GM21526 (cell line): ENCODE measurements around the gene AFAP1L2.

Experiments used
- ATAC-seq: cut with Tn5 transposase; IDR thresholded peaks from one replicate; pipeline ENCODE4 v1.9.1; 2021; ENCODE audit warnings: moderate library complexity; ENCODE audit not compliant: unreplicated experiment, low FRiP score

The AFAP1L2 gene

DNA sequence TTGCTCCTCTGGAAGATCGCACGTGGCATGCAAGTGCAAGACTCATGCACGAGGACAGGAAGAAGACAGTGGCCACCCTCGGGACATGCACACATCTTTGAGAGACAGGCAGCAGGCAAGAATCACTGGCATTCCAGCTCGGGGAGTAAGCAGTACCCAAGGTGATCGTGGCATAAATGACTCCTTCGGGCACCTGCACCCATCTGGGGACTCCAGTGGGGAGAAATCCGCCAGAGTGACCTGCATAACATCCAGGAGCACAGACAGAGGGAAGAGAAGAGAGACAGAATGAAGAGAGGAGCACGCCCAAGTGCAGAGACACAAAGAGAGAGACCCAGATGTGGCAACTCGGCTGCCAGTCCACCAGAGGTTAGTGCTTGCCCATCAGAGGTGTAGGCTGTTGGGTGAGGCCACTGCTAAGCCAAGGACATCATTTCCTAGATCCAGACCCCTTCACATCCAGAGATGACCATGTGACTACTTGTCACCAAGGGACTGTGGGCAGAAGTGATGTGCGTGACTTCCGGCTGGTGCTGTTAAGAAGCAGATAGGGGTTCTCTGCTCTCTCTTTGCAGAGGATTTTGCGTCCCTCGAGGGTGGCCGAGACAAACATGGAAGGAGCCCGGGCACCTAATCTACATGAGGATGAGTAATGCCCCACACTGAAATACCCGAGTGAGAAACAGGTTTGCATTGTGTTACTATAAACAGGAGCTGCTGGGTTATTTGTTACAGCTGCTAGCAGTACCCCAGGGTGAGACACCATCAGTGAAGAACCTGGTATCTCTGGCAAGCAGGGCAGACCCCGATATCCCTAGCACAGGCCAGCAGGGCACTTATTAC lies 84.7 kb downstream of the AFAP1L2 start:
- no peak for ATAC-seq

DNA sequence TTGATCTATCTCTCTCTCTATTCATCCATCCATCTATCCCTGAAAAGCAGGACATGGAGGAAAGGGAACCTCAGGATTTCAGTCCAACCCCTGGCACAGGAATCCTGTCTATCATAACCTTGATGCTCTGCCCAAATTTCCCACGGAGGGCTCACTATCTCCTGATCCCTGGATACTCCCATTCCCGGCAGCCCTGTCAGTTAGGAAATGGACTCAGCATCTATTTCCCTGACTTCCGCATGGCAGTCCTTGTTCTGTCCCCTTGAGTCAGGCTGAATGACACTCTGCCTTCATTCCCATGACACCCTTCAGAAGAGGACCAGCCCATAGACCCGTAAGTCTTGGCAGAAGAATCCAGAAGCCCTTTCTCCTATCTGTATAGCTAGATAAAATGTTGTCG lies 87.6 kb downstream of the AFAP1L2 start:
- no peak for ATAC-seq

DNA sequence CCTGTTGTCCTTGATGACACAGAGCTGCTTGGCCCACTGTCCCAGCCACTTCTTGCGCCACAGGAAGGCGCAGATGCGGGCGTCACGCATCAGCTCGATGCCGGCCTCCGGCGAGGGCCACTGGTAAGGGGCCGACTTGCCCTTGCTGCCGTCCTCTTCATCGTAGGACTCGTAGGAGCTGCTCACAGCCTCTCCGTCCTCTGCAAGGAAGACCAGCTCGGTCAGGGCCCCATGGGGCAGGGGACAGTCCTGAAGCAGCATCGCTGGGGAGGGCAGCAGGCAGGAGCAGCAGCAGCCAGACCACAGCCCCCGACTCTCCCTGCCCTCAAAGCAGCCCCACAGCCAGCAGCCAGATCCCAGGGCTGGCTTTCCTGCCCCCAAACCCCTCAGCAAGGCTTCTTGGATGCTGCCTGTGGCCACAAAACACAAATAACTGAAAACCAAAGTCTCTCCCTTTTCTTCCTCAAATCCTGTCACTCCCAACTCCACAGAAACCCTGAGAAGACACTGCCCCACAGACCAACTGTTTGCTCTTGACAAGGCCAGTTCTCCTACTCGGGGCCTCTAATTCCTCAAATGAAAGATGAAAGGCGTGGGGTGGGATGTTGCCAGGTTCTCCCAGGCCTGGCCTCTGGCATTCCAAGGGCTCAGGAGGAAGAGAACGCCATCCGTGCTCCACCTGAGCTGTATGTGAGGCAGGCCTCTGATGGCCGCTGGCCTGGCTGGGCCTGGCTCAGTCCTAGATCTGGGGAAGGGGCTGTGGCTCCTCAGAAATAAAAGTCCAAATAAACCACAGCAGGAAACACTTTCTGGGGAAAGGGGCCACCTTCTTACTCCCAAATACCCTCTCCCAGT lies 88.5 kb downstream of the AFAP1L2 start:
- no peak for ATAC-seq

DNA sequence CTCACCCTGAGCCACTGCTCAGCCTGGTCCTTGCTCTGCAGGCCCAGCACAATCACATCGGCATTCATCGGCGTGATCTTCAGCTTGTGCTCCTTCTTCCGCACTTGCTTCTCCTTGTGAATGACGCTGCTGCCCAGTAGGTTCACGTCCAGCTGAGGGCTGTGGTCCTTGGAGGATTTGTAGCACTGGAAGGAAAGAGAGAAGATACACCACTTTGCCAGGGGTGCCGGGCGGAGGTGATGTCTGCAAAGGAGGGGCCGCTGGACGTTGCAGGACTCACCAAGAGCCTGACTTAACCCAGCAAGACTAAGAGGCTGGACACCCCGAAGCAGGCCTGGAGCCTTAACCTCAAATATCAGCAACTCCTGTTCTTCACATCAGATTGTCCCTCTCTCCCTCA lies 90.4 kb downstream of the AFAP1L2 start:
- ATAC-seq: no peak

DNA sequence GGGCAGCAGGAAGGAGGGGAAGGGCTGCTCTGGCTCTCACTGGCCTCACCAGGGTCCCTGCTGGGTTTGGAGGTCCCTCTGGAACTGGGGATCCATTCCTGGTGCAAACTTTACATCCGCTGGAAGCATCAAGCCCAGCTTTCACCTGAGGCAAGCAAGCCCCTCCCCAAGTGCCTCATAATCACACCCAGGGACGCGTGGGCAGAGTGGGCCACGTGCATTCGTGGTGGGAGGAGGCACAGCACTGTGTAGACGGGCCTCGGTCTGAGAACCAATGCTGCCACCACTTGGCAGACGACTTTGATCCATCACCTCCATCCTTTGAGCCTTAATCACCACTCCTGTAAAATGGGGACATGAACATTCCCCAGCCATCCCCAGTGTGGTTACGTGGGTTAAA lies 91.2 kb downstream of the AFAP1L2 start:
- ATAC-seq: no peak

DNA sequence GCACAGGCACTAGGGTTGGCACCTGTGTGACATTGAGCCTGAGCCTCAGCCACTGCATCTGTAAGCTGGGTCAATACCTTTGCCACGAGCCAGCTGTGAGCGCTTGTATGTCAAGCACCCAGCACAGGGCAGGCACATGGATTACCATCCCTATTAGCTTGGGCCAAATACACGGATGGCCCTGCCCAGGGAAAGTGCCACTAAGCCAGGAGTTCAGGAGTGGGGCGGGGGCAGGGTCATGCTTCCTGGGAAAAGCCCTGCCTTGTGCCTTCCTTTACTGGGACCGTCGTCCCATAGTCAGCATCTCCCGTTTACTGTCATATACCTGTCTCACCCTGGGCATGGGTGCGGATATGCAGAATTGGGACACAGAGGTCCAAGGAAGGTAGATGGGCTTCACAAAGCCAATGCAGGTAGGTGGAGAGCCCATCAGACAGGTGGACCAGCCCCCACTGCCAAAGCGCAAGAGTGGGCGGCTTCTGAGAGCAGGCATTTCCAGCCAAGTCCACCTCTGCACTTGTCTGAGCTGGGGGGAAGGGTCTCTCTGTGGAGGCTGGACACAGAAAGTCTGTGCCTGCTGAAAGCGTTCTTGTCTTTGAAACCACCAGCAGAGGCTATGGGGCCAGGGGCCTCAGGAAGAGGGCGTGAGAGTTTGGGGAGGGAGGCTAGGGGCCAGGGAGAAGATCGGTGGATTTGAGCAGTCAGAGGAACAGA lies 92.6 kb downstream of the AFAP1L2 start:
- no peak for ATAC-seq

DNA sequence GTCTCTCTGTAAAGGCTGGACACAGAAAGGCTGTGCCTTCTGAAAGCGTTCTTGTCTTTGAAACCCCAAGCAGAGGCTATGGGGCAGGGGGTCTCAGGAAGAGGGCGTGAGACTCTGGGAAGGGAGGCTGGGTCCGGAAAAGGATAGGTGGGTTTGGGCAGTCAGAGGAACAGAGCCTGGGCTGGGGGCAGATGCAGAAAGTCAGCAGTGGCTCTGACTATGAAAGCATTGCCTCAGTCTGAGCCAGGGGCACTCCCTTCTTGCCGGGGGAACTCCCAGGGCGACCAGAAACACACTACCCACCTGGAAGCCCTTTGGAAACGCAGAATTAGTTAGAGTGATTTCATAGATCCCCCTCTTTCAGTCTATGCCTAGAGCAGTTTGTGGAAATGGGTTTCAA lies 93.3 kb downstream of the AFAP1L2 start:
- ATAC-seq: no peak

DNA sequence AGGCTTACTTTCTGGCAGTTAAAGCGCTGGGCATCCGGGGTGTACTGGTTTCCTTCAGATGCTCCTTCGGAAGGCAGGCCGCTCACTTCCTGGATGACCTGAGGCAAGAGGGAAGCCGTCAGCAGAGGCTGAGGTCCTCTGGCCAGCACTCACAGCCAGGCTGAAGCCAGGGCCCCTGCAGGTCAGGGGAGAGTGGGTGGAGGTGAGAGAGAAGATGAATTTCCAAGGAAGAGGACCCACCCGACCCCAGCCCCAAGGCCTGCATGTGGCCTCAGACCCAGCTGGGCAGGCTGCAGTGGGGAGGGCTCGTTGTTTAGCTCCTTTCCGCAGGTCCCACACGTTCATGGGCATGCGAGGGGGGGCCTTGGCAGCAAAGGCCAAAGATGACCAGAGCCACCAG lies 94.0 kb downstream of the AFAP1L2 start:
- ATAC-seq: no peak

DNA sequence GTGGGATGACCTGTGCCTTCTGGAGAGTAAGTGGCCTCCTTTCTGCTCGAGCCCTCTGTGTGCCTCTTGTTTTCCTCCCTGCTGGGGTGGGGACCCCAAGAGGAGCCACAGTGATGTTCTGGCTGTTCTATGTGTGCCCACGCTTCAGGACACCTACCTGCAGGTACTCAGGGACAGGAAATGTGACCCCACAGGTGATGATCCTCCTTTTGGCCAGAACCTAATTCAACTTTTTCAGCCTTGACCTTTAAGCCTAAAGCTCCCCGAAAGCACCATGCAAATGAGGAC lies 95.0 kb downstream of the AFAP1L2 start:
- no peak for ATAC-seq

DNA sequence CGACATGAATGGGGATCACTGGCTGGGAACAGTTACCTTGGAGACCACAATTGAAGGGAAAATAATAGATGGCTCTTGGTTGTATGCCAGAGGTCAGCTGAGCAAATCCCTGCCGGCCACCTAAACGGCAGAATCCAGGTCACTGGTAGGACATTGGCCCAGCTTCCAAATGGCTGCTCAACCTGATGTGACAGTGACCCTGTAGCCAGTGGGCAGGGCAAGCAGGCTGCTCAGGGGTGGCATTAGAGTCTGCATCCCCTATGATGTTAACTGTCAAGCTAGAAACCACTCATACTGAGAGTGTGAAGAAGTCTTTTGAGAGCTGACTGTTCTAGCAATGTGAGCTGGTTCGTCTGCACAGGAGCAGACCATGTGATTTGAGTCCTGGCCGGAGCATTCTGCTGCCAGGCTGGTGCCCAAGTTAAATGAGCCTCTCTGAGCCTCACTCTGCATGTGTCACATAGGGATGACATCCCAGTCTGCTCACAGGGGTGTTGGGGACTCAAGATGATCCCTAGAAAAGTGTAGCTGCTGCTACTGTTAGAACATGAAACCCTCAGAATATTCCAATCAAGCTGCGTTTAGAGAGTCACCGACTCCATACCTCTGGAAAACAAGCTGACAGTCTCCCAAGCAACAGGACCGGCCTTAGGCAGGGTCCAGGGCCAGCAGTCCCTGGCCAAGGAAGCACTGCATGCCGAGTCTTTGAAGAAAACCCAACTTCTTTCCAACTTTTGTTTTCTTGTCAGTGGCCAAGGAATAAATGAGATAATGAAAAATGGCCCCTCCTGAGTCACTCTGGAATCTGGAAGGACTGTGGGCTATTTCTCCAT lies 95.6 kb downstream of the AFAP1L2 start:
- no peak for ATAC-seq

DNA sequence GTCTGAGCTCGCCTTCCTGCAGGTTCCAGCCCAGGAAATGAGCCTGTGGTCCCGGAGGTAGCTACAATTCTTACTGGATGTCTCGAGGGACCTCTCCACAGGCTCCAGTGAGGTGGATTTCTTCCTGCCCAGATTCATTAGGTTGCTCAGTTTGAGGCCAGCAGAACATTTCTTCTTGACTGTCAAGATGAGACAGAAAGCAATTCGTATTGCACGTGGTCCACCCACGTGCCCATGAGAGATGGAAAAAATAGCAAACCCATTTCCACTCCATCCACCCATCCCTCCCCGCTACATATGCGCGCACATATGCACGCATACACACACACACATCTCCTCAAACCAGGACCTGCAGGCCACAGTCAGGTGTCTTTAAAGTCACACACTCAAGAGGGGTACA lies 96.6 kb downstream of the AFAP1L2 start:
- no peak for ATAC-seq

DNA sequence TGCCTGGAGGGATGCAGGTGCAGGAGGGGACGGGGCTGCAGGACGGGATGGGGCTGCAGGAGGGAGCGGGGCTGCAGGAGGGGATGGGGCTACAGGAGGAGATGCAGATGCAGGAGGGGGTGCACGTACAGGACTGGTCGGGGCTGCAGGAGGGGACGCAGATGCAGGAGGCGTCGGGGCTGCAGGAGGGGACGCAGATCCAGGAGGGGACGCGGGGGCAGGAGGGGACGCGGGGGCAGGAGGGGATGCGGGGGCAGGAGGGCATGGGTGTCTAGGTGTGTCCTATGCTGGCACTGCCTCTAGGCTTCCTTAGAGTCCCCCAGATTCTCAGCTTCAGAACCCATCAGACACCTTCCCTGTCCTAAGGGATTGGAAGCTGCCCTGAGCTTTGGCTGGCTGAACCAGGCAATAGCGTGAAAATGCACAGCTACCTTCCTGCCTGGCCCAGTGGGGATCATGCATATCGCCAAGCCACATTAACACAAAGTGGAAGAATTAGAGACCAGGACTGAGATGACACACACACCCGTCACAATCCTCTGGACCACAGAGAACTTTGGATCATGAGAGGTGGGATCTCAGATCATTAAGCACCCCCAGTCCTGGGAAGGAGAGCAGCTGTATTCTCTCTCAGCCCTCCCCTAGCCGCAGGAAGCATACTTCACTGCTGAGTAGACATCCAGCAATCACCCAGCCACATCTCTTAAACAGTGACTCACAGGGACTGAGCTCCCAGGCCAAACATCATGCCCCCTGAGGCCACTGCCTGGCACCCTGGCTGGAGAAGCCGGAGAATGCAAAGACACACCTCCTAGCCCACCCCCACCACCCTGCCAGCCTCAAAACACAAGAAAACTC lies 98.0 kb downstream of the AFAP1L2 start:
- no peak for ATAC-seq

DNA sequence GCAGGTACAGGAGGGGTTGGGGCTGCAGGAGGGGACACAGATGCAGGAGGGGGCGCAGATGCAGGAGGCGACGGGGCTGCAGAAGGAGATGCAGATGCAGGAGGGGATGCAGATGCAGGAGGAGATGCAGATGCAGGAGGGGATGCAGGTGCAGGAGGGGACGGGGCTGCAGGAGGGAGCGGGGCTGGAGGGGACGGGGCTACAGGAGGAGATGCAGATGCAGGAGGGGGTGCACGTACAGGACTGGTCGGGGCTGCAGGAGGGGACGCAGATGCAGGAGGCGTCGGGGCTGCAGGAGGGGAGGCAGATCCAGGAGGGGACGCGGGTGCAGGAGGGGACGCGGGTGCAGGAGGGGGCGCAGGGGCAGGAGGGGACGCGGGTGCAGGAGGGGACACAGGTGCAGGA lies 98.8 kb downstream of the AFAP1L2 start:
- no peak for ATAC-seq

DNA sequence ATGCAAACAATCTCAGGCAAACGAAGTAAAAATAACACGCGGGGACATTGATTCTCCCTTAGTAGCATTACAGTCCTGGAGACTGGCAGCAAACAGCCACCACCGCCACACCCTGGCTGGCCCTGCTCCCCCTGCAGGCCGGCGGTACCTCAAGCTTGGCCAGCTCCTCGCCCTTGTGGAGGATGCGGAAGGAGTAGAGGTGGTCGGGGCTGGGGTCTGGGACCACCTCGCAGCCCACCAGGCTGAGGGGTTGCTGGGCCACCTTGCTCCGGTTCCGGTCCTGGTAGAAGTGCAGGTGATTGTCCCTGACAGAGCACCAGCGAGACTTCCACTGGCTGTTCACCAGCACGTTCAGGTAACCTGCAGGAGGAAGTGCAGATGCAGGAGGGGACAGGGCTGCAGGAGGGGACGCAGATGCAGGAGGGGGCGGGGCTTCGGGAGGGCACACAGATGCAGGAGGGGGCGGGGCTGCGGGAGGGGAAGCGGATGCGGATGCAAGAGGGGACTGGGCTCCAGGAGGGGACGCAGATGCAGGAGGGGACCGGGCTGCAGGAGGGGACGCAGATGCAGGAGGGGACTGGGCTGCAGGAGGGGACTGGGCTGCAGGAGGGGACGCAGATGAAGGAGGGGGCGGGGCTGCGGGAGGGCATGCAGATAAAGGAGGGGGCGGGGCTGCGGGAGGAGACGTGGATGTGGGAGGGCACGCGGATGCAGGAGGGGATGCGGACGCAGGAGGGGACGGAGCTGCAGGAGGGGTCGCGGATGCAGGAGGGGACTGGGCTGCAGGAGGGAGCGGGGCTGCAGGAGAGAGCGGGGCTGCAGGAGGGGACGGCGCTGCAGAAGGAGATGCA lies 99.5 kb downstream of the AFAP1L2 start:
- peak; percentile 59 for ATAC-seq

DNA sequence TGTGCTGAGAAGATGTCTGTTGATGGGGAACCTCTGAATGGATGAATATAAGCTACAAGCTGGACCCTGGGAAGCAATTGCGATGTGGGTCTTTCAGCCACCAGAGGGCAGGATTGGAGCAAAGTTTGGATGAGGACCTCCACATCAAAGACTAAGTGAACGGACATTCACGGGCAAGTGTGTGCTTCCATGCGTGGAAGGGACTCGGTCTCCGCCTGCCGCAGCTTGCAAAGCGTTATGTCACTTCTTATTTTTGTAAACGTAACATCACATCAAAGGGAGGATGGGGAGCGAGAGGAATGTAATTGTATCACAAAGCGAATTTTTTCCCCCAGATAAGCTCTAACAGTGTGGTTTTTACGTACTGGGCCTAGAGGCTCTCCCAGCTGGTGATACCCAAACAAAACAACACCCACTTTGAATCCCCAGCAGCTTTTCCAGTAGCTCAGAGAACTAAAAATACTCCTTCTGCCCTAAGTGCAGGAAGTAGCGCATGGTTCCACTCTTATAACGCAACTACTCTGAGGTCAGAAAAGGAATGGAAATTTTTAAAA lies 100.2 kb downstream of the AFAP1L2 start:
- peak; percentile 79 for ATAC-seq

DNA sequence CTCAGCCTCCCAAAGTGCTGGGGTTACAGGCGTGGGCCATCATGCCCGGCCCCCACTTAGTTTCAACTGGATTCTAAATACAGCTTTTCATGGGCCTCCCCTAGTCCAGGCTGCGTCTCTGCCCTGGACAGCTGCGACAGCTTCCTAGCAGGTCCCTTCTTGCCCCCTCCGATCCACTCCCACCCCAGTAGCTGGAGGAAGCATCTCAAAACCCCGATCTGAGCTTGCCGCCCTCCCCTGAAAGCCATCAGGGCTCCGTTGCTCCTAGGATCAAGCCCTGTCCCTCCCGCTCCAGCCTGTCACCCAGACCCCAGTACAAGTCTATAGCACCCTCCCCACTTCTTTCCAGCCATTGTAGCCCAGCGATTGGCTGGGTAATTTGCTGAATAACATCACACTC lies 100.7 kb downstream of the AFAP1L2 start:
- peak; percentile 4 for ATAC-seq

DNA sequence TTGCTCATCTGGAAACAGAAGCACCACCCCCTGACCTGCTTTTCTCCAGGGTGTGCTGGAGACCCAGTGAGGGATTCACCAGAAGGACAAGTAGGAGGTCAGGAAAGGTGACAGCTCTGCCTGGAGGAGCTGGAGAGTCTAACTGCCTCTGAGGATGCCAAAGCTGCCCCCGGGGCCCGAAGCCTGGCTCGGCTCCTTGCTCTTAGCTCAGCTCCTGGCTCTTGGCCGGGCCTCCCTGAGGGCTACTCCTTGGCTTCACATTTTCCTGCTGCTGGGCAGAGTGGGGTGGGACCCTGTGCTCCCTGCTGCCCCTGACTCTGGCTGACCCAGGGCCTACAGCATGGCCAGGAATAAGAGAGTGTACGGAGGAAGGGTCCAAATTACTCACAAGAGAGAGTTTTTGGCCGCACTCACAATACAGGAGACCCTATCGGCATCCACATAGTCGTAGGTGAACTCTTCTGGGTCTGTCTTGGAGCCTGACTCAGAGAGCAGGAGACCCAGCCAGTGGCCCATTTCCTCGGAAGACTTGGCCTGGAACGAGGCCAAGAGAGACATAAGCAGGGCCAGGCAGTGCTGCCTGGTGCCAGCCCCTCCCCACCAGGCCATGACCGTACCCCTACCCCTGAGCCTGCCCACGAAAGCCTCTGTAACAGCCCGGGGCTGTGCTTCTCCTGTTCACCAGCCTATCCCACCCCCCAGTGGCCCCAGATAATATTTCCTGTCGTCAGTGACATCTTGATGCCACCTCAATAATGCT lies 102.2 kb downstream of the AFAP1L2 start:
- ATAC-seq: no peak

DNA sequence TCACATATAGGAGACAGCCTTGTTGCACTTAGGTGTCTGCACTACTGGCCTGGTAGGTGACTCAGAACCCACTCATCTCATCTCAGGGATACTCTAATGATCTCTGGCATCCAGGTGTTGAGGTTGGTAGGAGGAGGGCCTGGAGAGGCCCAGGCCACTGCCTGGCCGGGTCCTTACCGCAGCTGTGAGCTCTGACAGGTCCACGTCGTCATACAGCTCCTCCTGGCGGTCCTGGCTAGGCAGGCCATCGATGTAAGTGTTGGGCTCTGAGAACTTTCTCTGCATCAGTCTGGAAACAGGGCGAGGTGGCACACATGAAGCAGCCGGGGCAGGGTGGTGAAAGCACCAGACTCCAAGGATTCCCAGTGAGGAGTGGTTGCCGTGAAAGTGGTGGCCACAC lies 103.1 kb downstream of the AFAP1L2 start:
- ATAC-seq: no peak
